Neutrophil (primary cell): ENCODE measurements around the gene COQ2.
A peak's percentile ranks its signal among the peaks of the same experiment; 100 is the strongest.

ENCODE experiments used
- H3K27ac ChIP-seq: fragments of 200-600 bp; sonication (generic); 2 replicates; pipeline ENCODE4 v1.5.1; 2016; ENCODE audit warnings: mild to moderate bottlenecking, moderate library complexity
- H3K27me3 ChIP-seq: fragments of 200-600 bp; sonication (generic); 2 replicates; pipeline ENCODE4 v1.6.0; 2016; ENCODE audit warnings: mild to moderate bottlenecking
- H3K36me3 ChIP-seq: fragments of 200-600 bp; sonication (generic); 2 replicates; pipeline ENCODE4 v1.5.1; 2017
- H3K4me1 ChIP-seq, 2 experiments: fragments of 200-600 bp in 1 of 2; sonication (generic) in 1 of 2; 1 replicate in 1 of 2; 2 replicates in 1 of 2; pipeline versions ENCODE4 v1.5.1 to v1.6.1; 2013 to 2016; ENCODE audit warnings: low read depth in 1 of 2, low read length in 1 of 2, mild to moderate bottlenecking in 1 of 2, moderate library complexity in 1 of 2; ENCODE audit not compliant: control insufficient read depth in 1 of 2, insufficient read depth in 1 of 2
- H3K4me3 ChIP-seq, 2 experiments: fragments of 200-600 bp in 1 of 2; sonication (generic) in 1 of 2; 1 replicate in 1 of 2; 2 replicates in 1 of 2; pipeline ENCODE4 v1.5.1; 2013 to 2016; ENCODE audit warnings: low read depth in 1 of 2, low read length in 1 of 2, mild to moderate bottlenecking in 1 of 2, moderate library complexity in 1 of 2
- H3K9me3 ChIP-seq: fragments of 200-600 bp; sonication (generic); 2 replicates; pipeline ENCODE4 v1.5.1; 2016
- TF ChIP-seq, protein P1 (sequence below): fragments of 200-600 bp; sonication (generic); IDR thresholded peaks from 2 replicates; pipeline ENCODE4 v1.5.1; 2016; ENCODE audit warnings: antibody characterized with exemption

COQ2 gene

DNA sequence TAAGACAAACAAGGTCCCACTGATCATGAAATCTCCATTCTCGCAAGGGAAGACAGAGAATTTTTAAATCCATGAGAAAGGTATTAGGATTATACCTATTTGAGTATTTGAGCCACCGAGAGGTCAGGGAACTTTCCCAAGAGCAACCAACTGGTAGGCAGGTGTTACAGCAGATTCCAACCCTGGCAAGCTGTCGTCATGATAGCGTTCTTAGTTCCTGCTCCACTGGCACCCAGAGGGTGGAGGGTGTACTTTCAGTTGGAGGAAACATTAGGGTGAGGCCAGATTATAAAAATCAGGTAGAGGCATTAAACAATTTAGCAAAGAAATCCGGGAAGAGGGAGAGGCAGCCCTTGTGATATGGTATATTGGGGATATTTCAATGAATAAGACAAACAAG, 23.3 kb downstream of the COQ2 start:
- Histone ChIP-seq H3K4me1 (peaks cover 14 to 30% of the 10 kb centered on the region in 2 experiments), H3K9me3 (no peaks in the 10 kb centered on the region), H3K36me3 (peaks cover 7% of the 10 kb centered on the region), H3K27ac (no peak overlapping the region), H3K4me3 (no peak overlapping the region), H3K27me3 (no peaks in the 10 kb centered on the region)
- TF ChIP-seq, protein P1, sequence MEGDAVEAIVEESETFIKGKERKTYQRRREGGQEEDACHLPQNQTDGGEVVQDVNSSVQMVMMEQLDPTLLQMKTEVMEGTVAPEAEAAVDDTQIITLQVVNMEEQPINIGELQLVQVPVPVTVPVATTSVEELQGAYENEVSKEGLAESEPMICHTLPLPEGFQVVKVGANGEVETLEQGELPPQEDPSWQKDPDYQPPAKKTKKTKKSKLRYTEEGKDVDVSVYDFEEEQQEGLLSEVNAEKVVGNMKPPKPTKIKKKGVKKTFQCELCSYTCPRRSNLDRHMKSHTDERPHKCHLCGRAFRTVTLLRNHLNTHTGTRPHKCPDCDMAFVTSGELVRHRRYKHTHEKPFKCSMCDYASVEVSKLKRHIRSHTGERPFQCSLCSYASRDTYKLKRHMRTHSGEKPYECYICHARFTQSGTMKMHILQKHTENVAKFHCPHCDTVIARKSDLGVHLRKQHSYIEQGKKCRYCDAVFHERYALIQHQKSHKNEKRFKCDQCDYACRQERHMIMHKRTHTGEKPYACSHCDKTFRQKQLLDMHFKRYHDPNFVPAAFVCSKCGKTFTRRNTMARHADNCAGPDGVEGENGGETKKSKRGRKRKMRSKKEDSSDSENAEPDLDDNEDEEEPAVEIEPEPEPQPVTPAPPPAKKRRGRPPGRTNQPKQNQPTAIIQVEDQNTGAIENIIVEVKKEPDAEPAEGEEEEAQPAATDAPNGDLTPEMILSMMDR = no peak

DNA sequence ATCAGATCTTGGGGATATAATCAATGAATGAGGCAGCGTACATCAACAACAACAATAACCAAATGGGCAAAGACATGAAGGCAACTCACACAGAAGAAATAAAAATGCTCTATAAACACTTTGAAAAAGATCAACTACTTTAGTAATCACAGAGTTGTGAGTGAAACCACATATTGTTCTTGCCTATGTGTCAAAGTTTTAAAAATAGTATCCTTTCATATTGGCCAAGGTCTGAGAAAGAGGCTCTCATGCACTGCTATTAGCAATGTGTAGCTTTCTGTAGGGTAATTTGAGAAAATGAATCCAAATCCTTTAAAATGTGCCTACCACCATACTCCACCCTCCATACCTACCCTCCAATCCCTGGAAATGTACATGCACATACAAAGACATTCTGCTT, 25.0 kb downstream of the COQ2 start:
- Histone ChIP-seq H3K27ac (no peak overlapping the region), H3K36me3 (peaks cover 7% of the 10 kb centered on the region), H3K4me3 (no peak overlapping the region), H3K9me3 (no peaks in the 10 kb centered on the region), H3K27me3 (no peaks in the 10 kb centered on the region), H3K4me1 (peaks cover 13 to 24% of the 10 kb centered on the region in 2 experiments)
- TF ChIP-seq, protein P1 = no peak

GRCh38 chr4:83258461-83258860, 26.1 kb downstream of the COQ2 start:
- Histone ChIP-seq H3K4me3 (no peak overlapping the region), H3K9me3 (no peaks in the 10 kb centered on the region), H3K36me3 (peaks cover 7% of the 10 kb centered on the region), H3K4me1 (peaks cover 9 to 19% of the 10 kb centered on the region in 2 experiments), H3K27ac (peak overlapping the region; percentile 30), H3K27me3 (no peaks in the 10 kb centered on the region)
- TF ChIP-seq, protein P1 = no peak

GRCh38 chr4:83257811-83258210, 26.8 kb downstream of the COQ2 start:
- H3K27ac ChIP-seq = no peak overlapping the region
- no peaks in the 10 kb centered on the region for H3K9me3 ChIP-seq
- peaks cover 7% of the 10 kb centered on the region for H3K36me3 ChIP-seq
- H3K4me1 ChIP-seq = peaks cover 15 to 26% of the 10 kb centered on the region in 2 experiments
- H3K27me3 ChIP-seq = no peaks in the 10 kb centered on the region
- TF ChIP-seq, protein P1 = no peak
- no peak overlapping the region for H3K4me3 ChIP-seq

- TF ChIP-seq, protein P1 = no peak
- H3K4me3 ChIP-seq = no peak overlapping the region
- no peaks in the 10 kb centered on the region for H3K9me3 ChIP-seq
- no peak overlapping the region for H3K27ac ChIP-seq
- peaks cover 37 to 45% of the 10 kb centered on the region in 2 experiments for H3K4me1 ChIP-seq
- H3K27me3 ChIP-seq = no peaks in the 10 kb centered on the region
- no peaks in the 10 kb centered on the region for H3K36me3 ChIP-seq
These were observed 29.0 kb downstream of the COQ2 start for GRCh38 chr4:83255584-83255983.
